SK-N-MC (cell line): ENCODE measurements around the gene ZBTB26.
A peak's percentile ranks its signal among the peaks of the same experiment; 100 is the strongest.

Experiments
- DNase-seq: peaks from one replicate; pipeline ENCODE4 v3.0.0-alpha.2; 2011; ENCODE audit warnings: low read depth, low spot score
- H3K27ac ChIP-seq: fragments of 200-600 bp; sonication (generic); 2 replicates; pipeline ENCODE4 v1.5.1; 2016; ENCODE audit warnings: mixed run types
- H3K36me3 ChIP-seq: fragments of 200-600 bp; sonication (generic); 2 replicates; pipeline ENCODE4 v1.6.1; 2017; ENCODE audit warnings: antibody characterized with exemption, low read length, mixed read lengths; ENCODE audit not compliant: insufficient read depth
- H3K4me3 ChIP-seq: fragments of 200-600 bp; sonication (generic); 2 replicates; pipeline ENCODE4 v1.5.1; 2016
- H3K9ac ChIP-seq: fragments of 200-600 bp; sonication (generic); 2 replicates; pipeline ENCODE4 v1.8.0; 2017; ENCODE audit warnings: mixed run types, mixed read lengths; ENCODE audit not compliant: insufficient read length
- H3K9me3 ChIP-seq: fragments of 200-600 bp; sonication (generic); 2 replicates; pipeline ENCODE4 v1.6.1; 2017; ENCODE audit warnings: low read depth, mild to moderate bottlenecking, antibody characterized with exemption, low read length, moderate library complexity, mixed read lengths
- EZH2 ChIP-seq: fragments of 200-600 bp; sonication (generic); IDR thresholded peaks from one replicate; pipeline ENCODE4 v1.6.1; 2017; ENCODE audit warnings: antibody characterized with exemption
- FOXP2 ChIP-seq: optimal IDR thresholded peaks from 2 replicates; pipeline ENCODE3; 2011; ENCODE audit warnings: mild to moderate bottlenecking, moderate library complexity; ENCODE audit not compliant: insufficient read depth; ENCODE audit errors: extremely low read length, control extremely low read depth
- POLR2AphosphoS5 ChIP-seq: IDR thresholded peaks from 2 replicates; pipeline ENCODE4 v1.6.1; 2012; ENCODE audit warnings: mild to moderate bottlenecking, low read depth, low read length, borderline replicate concordance

Gene ZBTB26

DNA sequence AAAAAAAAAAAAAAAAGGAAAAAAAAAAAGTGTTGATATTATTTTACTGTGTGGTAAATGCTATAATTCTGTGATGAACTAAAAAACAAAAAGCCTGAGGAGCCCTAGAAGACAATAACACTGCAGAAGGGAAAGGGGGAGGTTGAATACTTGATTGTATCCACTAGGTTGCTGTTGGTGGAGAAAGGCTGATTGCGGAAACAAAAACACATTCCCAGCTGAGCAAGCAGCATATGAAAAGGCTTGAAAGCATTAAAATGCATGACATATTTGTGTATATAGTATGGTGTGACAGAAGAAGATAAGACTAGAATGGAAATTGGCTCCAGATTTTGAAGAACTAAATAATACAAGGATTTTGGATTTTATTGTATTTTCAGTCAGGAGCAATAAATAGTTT, 18.4 kb upstream of the ZBTB26 start:
- Histone ChIP-seq H3K36me3 (peaks cover 22% of the 10 kb centered on the region; the same call in 1 of the 2 replicates), H3K9me3 (no peaks in the 10 kb centered on the region), H3K4me3 (no peak overlapping the region), H3K27ac (peak overlapping the region; percentile 39; the same call in 1 of the 2 replicates), H3K9ac (no peak overlapping the region)
- no peak for DNase-seq
- TF ChIP-seq EZH2 = no peak
- TF ChIP-seq FOXP2 = no peak
- TF ChIP-seq POLR2AphosphoS5 = no peak

DNA sequence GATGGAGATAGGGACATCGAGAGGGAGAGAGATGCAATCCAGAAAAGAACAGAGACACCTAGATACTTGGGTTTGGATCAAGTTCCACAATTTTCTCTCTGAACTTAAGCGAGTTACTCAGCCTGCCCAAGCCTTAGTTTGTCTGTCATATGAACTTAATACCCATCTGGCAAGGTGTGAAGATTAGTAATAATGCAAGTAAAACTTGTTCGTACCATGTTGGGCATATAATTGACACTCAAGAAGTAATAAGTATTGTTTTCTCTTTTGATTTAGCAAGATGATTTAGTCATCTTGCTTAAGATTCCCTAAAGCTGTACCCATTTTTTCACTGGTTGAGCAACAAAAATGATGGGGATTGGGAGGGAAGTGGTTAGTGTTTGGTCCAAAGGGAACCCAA, 17.0 kb upstream of the ZBTB26 start:
- H3K9ac ChIP-seq = no peak overlapping the region
- no peak overlapping the region for H3K27ac ChIP-seq
- H3K9me3 ChIP-seq = no peaks in the 10 kb centered on the region
- DNase-seq = no peak
- H3K4me3 ChIP-seq = no peak overlapping the region
- no peak for TF ChIP-seq POLR2AphosphoS5
- no peak for TF ChIP-seq EZH2
- no peak for TF ChIP-seq FOXP2
- H3K36me3 ChIP-seq = peaks cover 28% of the 10 kb centered on the region

DNA sequence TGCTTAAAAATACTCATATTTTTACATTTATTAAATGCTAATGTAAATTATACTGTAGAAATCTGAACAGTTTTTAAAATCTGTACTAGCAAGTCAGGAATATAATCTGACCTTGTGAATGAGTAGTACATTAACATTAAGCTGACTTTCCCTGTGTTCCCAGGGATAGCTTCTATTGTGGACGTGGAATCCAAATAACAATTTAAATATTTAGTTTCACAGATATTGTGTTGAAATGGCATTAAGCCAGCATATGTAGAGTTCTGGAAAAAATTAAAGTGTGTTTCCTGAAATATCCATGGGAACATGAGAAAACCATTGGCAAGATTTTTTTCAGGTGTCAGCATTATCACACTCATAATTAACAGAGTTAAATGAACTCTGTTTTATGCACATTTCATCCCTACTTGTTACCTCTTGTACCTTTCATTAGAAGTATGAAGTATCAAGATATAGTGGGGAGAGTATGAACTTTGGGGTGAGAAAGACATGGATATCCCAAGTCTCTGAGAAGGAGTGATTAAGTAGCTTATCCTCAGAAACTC, 15.2 kb upstream of the ZBTB26 start:
- H3K4me3 ChIP-seq = peak overlapping the region; percentile 67
- no peak for DNase-seq
- H3K27ac ChIP-seq = peak overlapping the region; percentile 96

GRCh38 chr9:122944960-122945888, 13.9 kb upstream of the ZBTB26 start:
- peaks cover 22% of the 10 kb centered on the region for H3K36me3 ChIP-seq
- H3K27ac ChIP-seq = peak overlapping the region; percentile 96
- H3K9me3 ChIP-seq = no peaks in the 10 kb centered on the region
- H3K9ac ChIP-seq = peak overlapping the region; percentile 74
- peak; percentile 57 for DNase-seq
- peak overlapping the region; percentile 67 for H3K4me3 ChIP-seq
- no peak for TF ChIP-seq FOXP2

More for the DNA sequence above, 15.2 kb upstream of the ZBTB26 start:
- TF ChIP-seq FOXP2 (no peak), POLR2AphosphoS5 (no peak), EZH2 (no peak)
- Histone ChIP-seq H3K36me3 (peaks cover 30% of the 10 kb centered on the region), H3K9ac (peak overlapping the region; percentile 74), H3K9me3 (no peaks in the 10 kb centered on the region)

- DNase-seq = no peak
- peak overlapping the region; percentile 86 for H3K27ac ChIP-seq
- no peak for TF ChIP-seq FOXP2
- no peak for TF ChIP-seq EZH2
- TF ChIP-seq POLR2AphosphoS5 = no peak
- H3K9me3 ChIP-seq = no peaks in the 10 kb centered on the region
- peak overlapping the region; percentile 90 for H3K9ac ChIP-seq
- H3K36me3 ChIP-seq = peaks cover 45% of the 10 kb centered on the region
- H3K4me3 ChIP-seq = peak overlapping the region; percentile 94
These were observed 10.4 kb upstream of the ZBTB26 start for GRCh38 chr9:122941582-122942234.

- peak; percentile 84 for TF ChIP-seq POLR2AphosphoS5
- peak; percentile 62 for TF ChIP-seq FOXP2
- no peak for TF ChIP-seq EZH2
- H3K27ac ChIP-seq = peak within 1 kb of the TSS; percentile 86
- H3K9ac ChIP-seq = peak within 1 kb of the TSS; percentile 90
- peaks cover 52% of the 10 kb centered on the region for H3K36me3 ChIP-seq
- peak; percentile 78 for DNase-seq
- peak within 1 kb of the TSS; percentile 94 for H3K4me3 ChIP-seq
- H3K9me3 ChIP-seq = no peaks in the 10 kb centered on the region
These were observed 9.7 kb upstream of the ZBTB26 start, which contains the start of gene RABGAP1 for GRCh38 chr9:122940749-122941581. Gene RABGAP1 (plus strand): TSS chr9:122941020. CDS start chr9:122957060, 16,040 bp downstream.

DNA sequence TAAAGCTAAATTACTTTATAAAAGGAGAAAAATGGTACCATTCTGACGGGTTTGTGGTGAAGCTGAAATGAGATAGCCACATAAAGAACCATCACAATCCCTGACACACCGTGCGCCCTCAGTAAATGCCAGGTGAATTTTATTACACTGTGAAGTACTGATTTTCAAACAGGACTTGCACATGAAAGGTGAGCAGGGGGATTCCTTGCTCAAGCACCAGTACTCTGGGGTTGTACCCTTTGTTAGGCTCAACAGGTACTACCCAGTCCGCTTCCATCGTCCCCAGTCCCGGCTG, 9.1 kb upstream of the ZBTB26 start:
- Histone ChIP-seq H3K9ac (peak overlapping the region; percentile 67), H3K27ac (peak overlapping the region; percentile 76), H3K9me3 (no peaks in the 10 kb centered on the region), H3K36me3 (peaks cover 53% of the 10 kb centered on the region), H3K4me3 (peak overlapping the region; percentile 94)
- no peak for DNase-seq
- TF ChIP-seq POLR2AphosphoS5 (no peak), FOXP2 (no peak), EZH2 (no peak)
